Osteoblast (primary cell): ENCODE measurements around the gene USP12. TPM values are rescaled to one million over a fixed set of nuclear protein-coding genes. Genes with fewer than 3 reads are reported as not detected.

Experiments used
- DNase-seq: peaks from one replicate; pipeline ENCODE4 v3.0.0; 2011; ENCODE audit warnings: low spot score, mixed read lengths; ENCODE audit not compliant: insufficient read length; ENCODE audit errors: missing footprints
- H2AFZ ChIP-seq: 2 replicates; pipeline ENCODE4 v1.6.0; 2011; ENCODE audit warnings: mild to moderate bottlenecking, low read length
- H3K27ac ChIP-seq: 2 replicates; pipeline ENCODE4 v1.5.1; 2011; ENCODE audit warnings: mild to moderate bottlenecking, low read depth, low read length, moderate library complexity
- H3K27me3 ChIP-seq: 2 replicates; pipeline ENCODE4 v1.6.0; 2012; ENCODE audit warnings: mild to moderate bottlenecking, control low read depth, inconsistent platforms, low read length, moderate library complexity; ENCODE audit not compliant: insufficient read depth
- H3K36me3 ChIP-seq: 2 replicates; pipeline ENCODE4 v1.5.1; 2011; ENCODE audit warnings: mild to moderate bottlenecking, low read length, control low read depth, moderate library complexity; ENCODE audit not compliant: insufficient read depth
- H3K4me1 ChIP-seq: 2 replicates; pipeline ENCODE4 v1.5.1; 2011; ENCODE audit warnings: mild to moderate bottlenecking, low read length, control low read depth, moderate library complexity; ENCODE audit not compliant: insufficient read depth
- H3K4me2 ChIP-seq: 2 replicates; pipeline ENCODE4 v1.6.0; 2011; ENCODE audit warnings: mild to moderate bottlenecking, low read length; ENCODE audit not compliant: insufficient read depth
- H3K4me3 ChIP-seq: fragments of 200-600 bp; sonication (generic); 3 replicates; pipeline ENCODE4 v1.5.1; 2012; ENCODE audit warnings: mild to moderate bottlenecking, low read length, inconsistent platforms; ENCODE audit not compliant: insufficient read depth
- H3K79me2 ChIP-seq: 2 replicates; pipeline ENCODE4 v1.6.0; 2012; ENCODE audit warnings: mild to moderate bottlenecking, low read length, control low read depth, inconsistent platforms; ENCODE audit not compliant: insufficient read depth
- H3K9me3 ChIP-seq: 2 replicates; pipeline ENCODE4 v1.5.1; 2011; ENCODE audit warnings: low read depth, low read length, control low read depth
- H4K20me1 ChIP-seq: 2 replicates; pipeline ENCODE4 v1.6.0; 2012; ENCODE audit warnings: mild to moderate bottlenecking, low read length, control low read depth; ENCODE audit not compliant: insufficient read depth
- CTCF ChIP-seq: IDR thresholded peaks from 2 replicates; pipeline ENCODE4 v1.5.1; 2011; ENCODE audit warnings: mild to moderate bottlenecking, low read depth, low read length, moderate library complexity; ENCODE audit errors: extremely low read depth
- total RNA-seq: library from RNA; depleted of rRNA; stranded (reverse); fragments of >200 nt; gene quantifications from 2 replicates; pipeline ENCODE4 v1.2.3, GENCODE V29; 2012

USP12 gene
- total RNA-seq, 1 donor = 24.6 TPM

- no peak overlapping the region for H3K4me3 ChIP-seq
- no peaks in the 10 kb centered on the region for H3K9me3 ChIP-seq
- H3K79me2 ChIP-seq = no peaks in the 10 kb centered on the region
- no peak overlapping the region for H3K27ac ChIP-seq
- H3K27me3 ChIP-seq = no peaks in the 10 kb centered on the region
- no peak overlapping the region for H2AFZ ChIP-seq
- H3K36me3 ChIP-seq = no peaks in the 10 kb centered on the region
- no peak overlapping the region for H3K4me2 ChIP-seq
- TF ChIP-seq CTCF = no peak
- no peaks in the 10 kb centered on the region for H4K20me1 ChIP-seq
- no peak for DNase-seq
- H3K4me1 ChIP-seq = peaks cover 4% of the 10 kb centered on the region
Measured at GRCh38 chr13:27203186-27203585, 31.6 kb upstream of the USP12 start.

- Histone ChIP-seq H4K20me1 (no peaks in the 10 kb centered on the region), H3K79me2 (no peaks in the 10 kb centered on the region), H3K4me1 (peaks cover 4% of the 10 kb centered on the region), H3K27me3 (no peaks in the 10 kb centered on the region), H2AFZ (no peak overlapping the region), H3K27ac (no peak overlapping the region), H3K4me2 (no peak overlapping the region), H3K9me3 (no peaks in the 10 kb centered on the region), H3K36me3 (no peaks in the 10 kb centered on the region), H3K4me3 (no peak overlapping the region)
- DNase-seq = peak; percentile 29
- TF ChIP-seq CTCF = no peak
Measured at GRCh38 chr13:27201661-27202060, 30.1 kb upstream of the USP12 start.

- H2AFZ ChIP-seq = no peak overlapping the region
- no peaks in the 10 kb centered on the region for H3K79me2 ChIP-seq
- no peak overlapping the region for H3K27ac ChIP-seq
Measured at GRCh38 chr13:27200413-27201070, 28.9 kb upstream of the USP12 start.

GRCh38 chr13:27199696-27200095 lies 28.1 kb upstream of the USP12 start:
- H4K20me1 ChIP-seq = no peaks in the 10 kb centered on the region
- no peaks in the 10 kb centered on the region for H3K9me3 ChIP-seq
- no peak overlapping the region for H3K4me3 ChIP-seq
- no peak overlapping the region for H3K27ac ChIP-seq
- peaks cover 15% of the 10 kb centered on the region for H3K4me1 ChIP-seq
- H3K4me2 ChIP-seq = no peak overlapping the region
- no peaks in the 10 kb centered on the region for H3K27me3 ChIP-seq
- TF ChIP-seq CTCF = no peak
- no peak for DNase-seq
- H3K36me3 ChIP-seq = no peaks in the 10 kb centered on the region
- H2AFZ ChIP-seq = no peak overlapping the region
- H3K79me2 ChIP-seq = no peaks in the 10 kb centered on the region

More at GRCh38 chr13:27200413-27201070, 28.9 kb upstream of the USP12 start:
- Histone ChIP-seq H3K27me3 (no peaks in the 10 kb centered on the region), H3K4me1 (peaks cover 8% of the 10 kb centered on the region), H3K4me3 (no peak overlapping the region), H3K4me2 (no peak overlapping the region), H4K20me1 (no peaks in the 10 kb centered on the region), H3K36me3 (no peaks in the 10 kb centered on the region), H3K9me3 (no peaks in the 10 kb centered on the region)
- peak; percentile 29 for DNase-seq
- no peak for TF ChIP-seq CTCF
